C4-2B (cell line): ENCODE results near the gene KLHL33.

ENCODE experiments used
- H3K27ac ChIP-seq: fragments of 450-650 bp; 2 replicates; pipeline ENCODE4 v1.5.1; 2017
- CTCF ChIP-seq: fragments of 450-650 bp; conservative IDR thresholded peaks from 2 replicates; pipeline ENCODE4 v1.5.1; 2017; ENCODE audit warnings: mild to moderate bottlenecking
- ZFX ChIP-seq: fragments of 450-650 bp; IDR thresholded peaks from 2 replicates; pipeline ENCODE4 v1.6.1; 2017

Gene KLHL33

GRCh38 chr14:20384886-20385285 is 51.1 kb downstream of the KLHL33 start:
- TF ChIP-seq CTCF = no peak
- TF ChIP-seq ZFX = no peak
- no peak overlapping the region for H3K27ac ChIP-seq

GRCh38 chr14:20384321-20384720 is 51.6 kb downstream of the KLHL33 start:
- TF ChIP-seq ZFX = no peak
- no peak overlapping the region for H3K27ac ChIP-seq

GRCh38 chr14:20383636-20384035 is 52.3 kb downstream of the KLHL33 start:
- TF ChIP-seq ZFX (no peak), CTCF (no peak)
- H3K27ac ChIP-seq = no peak overlapping the region

- TF ChIP-seq CTCF = no peak
- TF ChIP-seq ZFX = no peak
- no peak overlapping the region for H3K27ac ChIP-seq
Measured at GRCh38 chr14:20383032-20383431, 52.9 kb downstream of the KLHL33 start.

- TF ChIP-seq ZFX = no peak
- no peak for TF ChIP-seq CTCF
- H3K27ac ChIP-seq = no peak overlapping the region
Measured at GRCh38 chr14:20382526-20382925, 53.4 kb downstream of the KLHL33 start.

- TF ChIP-seq CTCF (no peak), ZFX (no peak)
Measured at GRCh38 chr14:20381341-20381740, 54.6 kb downstream of the KLHL33 start.

GRCh38 chr14:20380681-20381080 is 55.3 kb downstream of the KLHL33 start:
- TF ChIP-seq ZFX = no peak
- no peak for TF ChIP-seq CTCF

More at GRCh38 chr14:20381341-20381740, 54.6 kb downstream of the KLHL33 start:
- H3K27ac ChIP-seq = no peak overlapping the region

GRCh38 chr14:20379743-20380142 is 56.2 kb downstream of the KLHL33 start:
- H3K27ac ChIP-seq = no peak overlapping the region
- TF ChIP-seq ZFX (no peak), CTCF (no peak)

More at GRCh38 chr14:20380681-20381080, 55.3 kb downstream of the KLHL33 start:
- H3K27ac ChIP-seq = no peak overlapping the region
